GM18499 (cell line): ENCODE results near the gene CDK16.
"Not testable (repeated sequence)": the region's sequence is repeated elsewhere in the genome, so short reads cannot be mapped to it uniquely, and the experiment has no call there.

Experiments
- ATAC-seq: cut with Tn5 transposase; IDR thresholded peaks from one replicate; pipeline ENCODE4 v1.9.1; 2021; ENCODE audit warnings: moderate number of reproducible peaks; ENCODE audit not compliant: insufficient read depth, unreplicated experiment

The CDK16 gene

DNA sequence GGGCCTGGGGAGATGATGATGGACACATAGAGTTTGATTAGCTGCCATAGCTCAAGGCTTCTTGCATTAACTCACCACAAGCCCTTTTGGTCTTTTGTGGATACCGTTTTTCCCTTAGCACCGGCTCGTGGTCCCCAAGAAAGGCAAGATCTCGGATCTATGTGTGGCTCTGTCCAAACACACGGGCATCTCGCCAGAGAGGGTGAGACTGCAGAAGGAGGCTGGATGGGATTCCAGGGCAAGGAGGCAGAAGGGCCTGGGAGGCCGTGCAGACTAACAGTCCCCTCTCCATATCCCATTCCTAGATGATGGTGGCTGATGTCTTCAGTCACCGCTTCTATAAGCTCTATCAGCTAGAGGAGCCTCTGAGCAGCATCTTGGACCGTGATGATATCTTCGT is 23.8 kb downstream of the CDK16 start:
- no peak for ATAC-seq

DNA sequence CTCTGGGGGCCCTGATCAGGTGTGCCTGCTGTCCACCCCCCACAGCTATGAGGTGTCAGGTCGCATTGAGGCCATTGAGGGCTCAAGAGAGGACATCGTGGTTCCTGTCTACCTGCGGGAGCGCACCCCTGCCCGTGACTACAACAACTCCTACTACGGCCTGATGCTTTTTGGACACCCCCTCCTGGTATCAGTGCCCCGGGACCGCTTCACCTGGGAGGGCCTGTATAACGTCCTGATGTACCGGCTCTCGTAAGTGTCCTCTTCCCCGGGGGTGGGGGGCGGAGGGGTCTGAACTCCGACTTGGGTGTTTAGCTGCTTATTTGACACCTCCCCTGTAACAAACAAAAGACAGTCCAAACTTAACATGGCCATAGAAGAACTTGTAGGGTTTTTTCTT is 24.9 kb downstream of the CDK16 start:
- no peak for ATAC-seq

DNA sequence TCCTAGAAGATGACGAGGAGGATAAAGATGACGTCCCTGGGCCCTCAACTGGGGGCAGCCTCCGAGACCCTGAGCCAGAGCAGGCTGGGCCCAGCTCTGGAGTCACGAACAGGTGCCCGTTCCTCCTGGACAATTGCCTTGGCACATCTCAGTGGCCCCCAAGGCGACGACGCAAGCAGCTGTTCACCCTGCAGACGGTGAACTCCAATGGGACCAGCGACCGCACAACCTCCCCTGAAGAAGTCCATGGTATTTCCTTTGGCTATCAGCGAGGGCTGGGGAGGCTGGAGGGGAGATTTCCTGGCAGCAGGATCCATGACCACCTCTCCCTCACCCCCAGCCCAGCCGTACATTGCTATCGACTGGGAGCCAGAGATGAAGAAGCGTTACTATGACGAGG is 26.2 kb downstream of the CDK16 start:
- ATAC-seq, result no peak

DNA sequence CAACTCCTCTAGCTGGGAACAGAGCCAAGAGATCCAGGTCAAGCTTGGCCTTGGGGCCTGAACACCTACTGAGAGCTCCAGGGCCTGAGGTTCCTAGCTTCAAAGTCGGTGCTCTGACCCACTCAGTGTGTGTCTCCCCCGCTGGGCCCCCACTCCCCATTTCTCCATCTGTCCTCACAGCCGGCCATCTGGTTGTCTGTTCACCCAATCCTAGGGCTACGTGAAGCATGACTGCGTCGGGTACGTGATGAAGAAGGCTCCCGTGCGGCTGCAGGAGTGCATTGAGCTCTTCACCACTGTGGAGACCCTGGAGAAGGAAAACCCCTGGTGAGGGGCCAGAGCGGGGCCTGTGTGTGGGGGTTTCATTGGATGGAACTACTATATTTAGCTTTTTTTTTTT is 26.7 kb downstream of the CDK16 start:
- ATAC-seq, result no peak

DNA sequence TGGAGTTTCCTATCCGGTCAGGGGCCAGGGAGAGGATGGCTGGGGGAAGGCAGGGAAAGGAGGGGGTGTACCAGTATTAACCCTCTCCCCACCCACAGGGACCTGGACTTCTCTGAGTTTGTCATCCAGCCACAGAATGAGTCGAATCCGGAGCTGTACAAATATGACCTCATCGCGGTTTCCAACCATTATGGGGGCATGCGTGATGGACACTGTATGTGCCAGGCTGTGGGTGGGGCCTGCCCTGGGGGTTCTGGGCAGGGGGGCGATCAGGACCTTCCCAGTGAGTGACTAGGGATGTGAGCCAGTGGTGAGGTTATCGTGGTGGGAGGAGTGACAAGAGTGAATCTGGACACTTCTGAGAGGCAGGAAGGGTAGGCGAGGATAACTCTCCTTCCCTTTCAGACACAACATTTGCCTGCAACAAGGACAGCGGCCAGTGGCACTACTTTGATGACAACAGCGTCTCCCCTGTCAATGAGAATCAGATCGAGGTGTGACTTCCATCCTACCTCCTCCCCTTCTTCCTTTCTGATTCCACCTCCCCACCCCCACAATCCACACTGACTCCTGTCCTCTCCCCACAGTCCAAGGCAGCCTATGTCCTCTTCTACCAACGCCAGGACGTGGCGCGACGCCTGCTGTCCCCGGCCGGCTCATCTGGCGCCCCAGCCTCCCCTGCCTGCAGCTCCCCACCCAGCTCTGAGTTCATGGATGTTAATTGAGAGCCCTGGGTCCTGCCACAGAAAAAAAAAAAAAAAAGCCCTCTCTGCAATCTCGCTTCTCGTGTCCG is 28.9 kb downstream of the CDK16 start:
- no peak for ATAC-seq

DNA sequence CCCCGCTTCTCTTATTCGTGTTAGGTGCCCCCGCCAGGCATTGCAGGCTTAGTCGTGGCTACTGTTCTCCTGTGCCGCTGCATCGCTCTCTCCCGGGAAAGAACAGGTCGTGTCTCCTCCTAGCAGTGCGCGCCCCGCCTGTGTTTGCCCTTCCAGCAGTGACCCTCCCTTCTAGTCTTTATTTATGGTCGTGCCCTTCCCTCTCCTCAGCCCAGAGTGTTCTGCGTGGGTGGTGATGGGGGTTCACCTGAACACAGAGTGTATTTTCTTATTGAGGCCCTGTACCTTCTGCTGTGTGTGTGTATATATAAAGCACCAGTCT is 29.5 kb downstream of the CDK16 start:
- ATAC-seq, result no peak

DNA sequence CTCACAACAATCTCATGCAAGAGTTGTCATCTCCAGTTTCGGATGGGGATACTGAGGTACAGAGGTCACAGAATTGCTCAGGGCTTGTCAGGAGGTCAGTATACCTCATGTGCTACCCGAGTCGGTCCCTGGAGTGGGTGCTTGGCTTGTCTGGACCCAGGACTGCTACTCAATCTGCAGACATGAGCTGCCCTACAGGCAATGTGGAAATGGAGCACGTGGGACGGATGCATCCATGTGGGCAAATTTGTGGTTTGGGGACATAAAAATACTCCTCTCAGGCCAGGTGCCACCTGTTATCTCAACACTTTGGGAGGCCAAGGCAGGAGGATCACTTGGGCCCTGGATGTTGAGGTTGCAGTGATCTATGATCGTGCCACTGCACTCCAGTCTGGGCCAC is 30.1 kb downstream of the CDK16 start:
- ATAC-seq, result no peak

DNA sequence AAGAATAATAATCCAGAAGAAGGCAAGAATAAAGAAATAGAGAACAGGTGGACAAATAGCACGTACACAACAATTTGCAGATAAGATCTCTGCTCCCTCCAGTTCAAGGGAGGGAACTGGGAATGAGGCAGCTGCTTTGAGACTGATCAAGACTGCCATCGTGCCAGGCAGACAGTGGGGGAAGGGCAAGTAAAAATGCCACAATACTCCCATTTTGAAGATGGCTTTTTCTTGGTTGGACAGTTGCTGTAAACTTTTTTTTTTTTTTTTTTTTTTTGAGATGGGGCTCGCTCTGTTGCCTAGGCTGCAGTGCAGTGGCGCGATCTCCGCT is 31.5 kb downstream of the CDK16 start:
- ATAC-seq, result no peak

DNA sequence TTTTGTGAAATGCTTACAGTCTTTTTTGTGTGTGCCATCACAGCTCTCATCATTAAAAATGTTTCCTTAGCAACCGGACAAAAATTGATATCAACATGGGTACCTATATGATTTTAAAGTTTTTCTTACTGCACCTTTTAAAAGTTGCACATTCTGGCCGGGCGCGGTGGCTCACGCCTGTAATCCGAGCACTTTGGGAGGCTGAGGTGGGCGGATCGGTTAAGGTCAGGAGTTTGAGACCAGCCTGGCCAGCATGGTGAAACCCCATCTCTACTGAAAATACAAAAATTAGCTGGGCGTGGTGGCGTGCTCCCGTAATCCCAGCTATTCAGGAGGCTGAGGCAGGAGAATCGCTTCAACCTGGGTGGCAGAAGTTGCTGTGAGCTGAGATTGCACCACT is 39.1 kb downstream of the CDK16 start:
- ATAC-seq, result not testable (repeated sequence)

DNA sequence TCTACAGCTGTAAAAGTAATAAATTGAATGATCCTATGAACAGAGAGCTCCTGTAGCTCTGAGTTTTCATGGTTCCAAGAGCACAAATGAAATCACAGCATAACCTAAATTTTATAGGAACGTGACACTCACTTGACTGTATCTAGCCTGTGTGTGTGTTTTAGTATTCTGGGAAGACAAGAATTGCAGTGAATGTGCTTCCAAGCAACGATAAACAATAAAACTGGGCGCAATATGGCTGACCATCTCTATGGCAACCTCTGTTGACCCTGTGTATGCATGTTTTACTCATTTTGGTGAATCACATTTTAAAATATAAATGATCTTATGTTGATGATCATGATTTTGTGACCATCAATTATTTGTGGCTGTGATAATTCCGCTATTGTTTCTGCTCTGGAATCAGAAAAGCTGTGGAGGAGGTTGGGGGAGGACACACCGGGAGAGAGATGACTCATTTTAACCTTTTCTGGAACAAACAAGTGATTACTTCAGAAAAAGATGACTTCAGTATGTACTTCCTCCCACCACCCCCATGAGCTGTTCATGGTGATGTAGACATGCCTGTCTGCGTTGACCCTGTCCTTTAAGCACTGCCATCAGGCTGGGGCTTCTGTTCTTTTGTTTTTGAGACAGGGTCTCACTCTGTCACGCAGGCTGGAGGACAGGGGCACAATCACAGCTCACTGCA is 46.1 kb downstream of the CDK16 start:
- ATAC-seq, result no peak

DNA sequence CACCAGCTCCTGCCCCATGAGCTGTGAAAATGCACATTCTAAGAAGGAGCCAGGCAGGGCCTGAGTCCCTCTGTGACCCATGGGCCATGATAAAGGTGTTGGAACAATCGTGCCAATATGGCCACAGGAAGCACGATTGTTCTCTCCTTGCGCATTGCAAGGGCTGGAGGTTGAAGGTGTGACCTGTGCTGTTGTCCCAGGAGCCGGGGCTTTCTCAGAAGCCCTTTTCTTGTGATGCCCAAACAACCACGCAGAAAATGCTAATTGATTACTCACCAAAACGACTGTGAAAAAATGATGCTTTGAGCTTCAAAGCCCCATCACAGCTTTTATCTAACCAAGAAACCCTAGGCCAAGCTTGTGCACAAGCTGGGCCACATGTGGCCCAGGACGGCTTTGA is 48.2 kb downstream of the CDK16 start:
- ATAC-seq, result no peak

DNA sequence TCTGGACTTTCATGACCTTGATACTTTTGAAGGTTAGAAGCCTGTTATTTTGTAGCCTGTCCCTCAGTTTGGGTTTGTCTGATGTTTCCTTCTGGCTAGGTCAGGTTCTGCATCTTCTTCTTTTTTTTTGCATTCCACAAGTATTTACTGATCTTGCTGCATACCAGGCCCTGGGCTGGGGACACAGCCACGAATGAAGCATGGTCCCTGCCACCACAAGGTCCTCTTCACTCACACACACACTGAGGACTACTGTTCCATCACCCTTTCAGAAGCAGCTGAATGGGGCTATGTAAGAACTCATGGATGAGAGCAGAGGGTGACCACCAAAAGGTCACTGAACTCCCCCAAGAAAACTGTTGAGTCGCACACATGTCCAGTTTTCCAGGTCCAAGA is 53.5 kb downstream of the CDK16 start:
- no peak for ATAC-seq

DNA sequence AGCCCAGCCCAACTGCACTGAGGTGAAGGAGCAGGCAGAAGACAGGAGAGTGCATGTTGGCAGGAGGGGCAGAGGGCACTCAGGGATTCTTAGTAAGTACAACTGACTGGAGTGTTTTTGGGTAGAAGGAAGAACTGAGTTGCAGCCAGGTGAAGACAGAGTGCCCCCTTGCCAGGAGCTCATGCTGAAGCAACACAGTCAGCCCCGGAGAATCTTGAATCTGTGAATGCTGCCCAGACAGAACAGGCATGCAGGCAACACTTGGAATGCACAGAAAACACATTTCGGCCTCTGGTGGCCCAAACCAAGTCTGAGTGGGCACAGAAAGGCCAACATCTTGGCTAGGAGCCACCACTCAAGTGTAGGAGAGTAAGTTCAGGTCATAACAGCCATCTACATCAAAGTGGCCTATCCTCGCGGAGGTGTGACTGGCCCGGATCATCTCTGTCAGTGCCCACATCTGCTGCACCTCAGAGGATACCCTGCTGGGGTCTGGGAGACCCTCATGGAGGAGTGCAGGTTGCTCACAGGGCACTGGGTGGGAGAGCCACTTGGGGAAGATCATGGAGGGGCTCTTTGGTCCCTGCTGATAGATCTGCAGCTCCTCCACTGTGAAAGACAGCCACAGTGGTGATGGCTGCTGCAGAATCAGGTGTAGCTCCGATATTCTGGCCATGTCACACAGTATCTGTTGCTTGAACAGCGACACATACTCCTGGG is 54.7 kb downstream of the CDK16 start:
- no peak for ATAC-seq

DNA sequence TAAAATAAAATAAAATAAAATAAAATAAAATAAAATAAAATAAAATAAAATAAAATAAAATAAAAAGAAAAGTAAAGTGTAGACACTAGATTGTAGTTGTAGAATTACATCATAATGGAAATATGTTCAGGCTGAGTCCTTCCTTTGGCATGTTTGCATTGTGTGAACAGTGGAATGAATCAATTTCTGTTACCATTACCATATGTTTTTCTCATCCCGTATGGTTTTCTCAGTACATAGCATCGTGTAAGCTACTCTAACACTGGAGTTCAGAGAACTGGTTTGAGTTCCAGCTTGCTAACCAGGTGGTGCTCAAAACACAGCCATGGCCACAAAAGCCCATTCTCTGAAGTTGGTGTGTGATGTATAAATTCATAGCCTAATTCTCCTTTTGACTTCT is 60.2 kb downstream of the CDK16 start:
- ATAC-seq, result no peak
